GM18867 (cell line): ENCODE results near the gene NKAIN1.

ENCODE experiments used
- ATAC-seq: cut with Tn5 transposase; IDR thresholded peaks from one replicate; pipeline ENCODE4 v1.9.1; 2021; ENCODE audit warnings: mild to moderate bottlenecking, moderate library complexity; ENCODE audit not compliant: unreplicated experiment

NKAIN1 gene

GRCh38 chr1:31234123-31234708 lies 5.5 kb downstream of the NKAIN1 start:
- ATAC-seq, result no peak

- no peak for ATAC-seq
Measured at GRCh38 chr1:31232689-31233088, 7.0 kb downstream of the NKAIN1 start.

- ATAC-seq, result no peak
Measured at GRCh38 chr1:31231802-31232201, 7.9 kb downstream of the NKAIN1 start.

GRCh38 chr1:31230378-31230777 lies 9.3 kb downstream of the NKAIN1 start:
- ATAC-seq, result no peak

GRCh38 chr1:31228986-31229385 lies 10.7 kb downstream of the NKAIN1 start:
- no peak for ATAC-seq

GRCh38 chr1:31227891-31228568 lies 11.7 kb downstream of the NKAIN1 start:
- ATAC-seq, result no peak

GRCh38 chr1:31224068-31224467 lies 15.6 kb downstream of the NKAIN1 start:
- no peak for ATAC-seq

GRCh38 chr1:31222176-31222575 lies 17.5 kb downstream of the NKAIN1 start:
- no peak for ATAC-seq

GRCh38 chr1:31221072-31221471 lies 18.6 kb downstream of the NKAIN1 start:
- no peak for ATAC-seq

- ATAC-seq, result no peak
Measured at GRCh38 chr1:31219489-31219888, 20.2 kb downstream of the NKAIN1 start.

GRCh38 chr1:31218705-31219104 lies 21.0 kb downstream of the NKAIN1 start:
- no peak for ATAC-seq

GRCh38 chr1:31216016-31216415 lies 23.7 kb downstream of the NKAIN1 start:
- no peak for ATAC-seq

- no peak for ATAC-seq
Measured at GRCh38 chr1:31215065-31215570, 24.6 kb downstream of the NKAIN1 start.

GRCh38 chr1:31214316-31215064 lies 25.2 kb downstream of the NKAIN1 start:
- ATAC-seq, result no peak

- no peak for ATAC-seq
Measured at GRCh38 chr1:31208361-31208945, 31.2 kb downstream of the NKAIN1 start.

- no peak for ATAC-seq
Measured at GRCh38 chr1:31207569-31207968, 32.1 kb downstream of the NKAIN1 start.

- ATAC-seq, result no peak
Measured at GRCh38 chr1:31207046-31207445, 32.6 kb downstream of the NKAIN1 start.

- no peak for ATAC-seq
Measured at GRCh38 chr1:31203215-31203614, 36.5 kb downstream of the NKAIN1 start.

GRCh38 chr1:31201931-31202360 lies 37.7 kb downstream of the NKAIN1 start:
- no peak for ATAC-seq

- ATAC-seq, result no peak
Measured at GRCh38 chr1:31199949-31200348, 39.7 kb downstream of the NKAIN1 start.

- ATAC-seq, result no peak
Measured at GRCh38 chr1:31199236-31199790, 40.4 kb downstream of the NKAIN1 start.
